ENCODE data around the gene PSMD2.

Gene PSMD2

DNA sequence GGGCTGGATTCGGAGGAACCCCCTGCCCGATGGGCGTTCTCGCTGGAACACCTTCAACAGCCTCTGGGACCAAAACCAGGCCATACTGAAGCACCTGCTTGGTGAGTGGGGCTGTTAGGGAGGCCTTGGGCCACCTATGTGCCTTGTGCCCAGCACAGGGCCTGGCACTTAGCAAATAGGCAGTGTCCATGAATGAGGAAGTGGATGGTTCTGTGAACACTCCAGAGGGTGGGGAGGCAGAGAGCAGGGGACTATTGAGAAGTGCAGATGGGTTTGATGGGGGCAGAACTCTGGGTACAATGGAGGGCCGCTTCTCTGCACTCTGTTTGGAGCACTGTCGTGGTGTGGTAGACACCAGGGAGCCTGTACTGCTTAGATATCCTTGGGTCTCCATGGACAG, 21.7 kb upstream of the PSMD2 start:
- no peak for DNase-seq (ENCODE audit: low read depth in 3 of 3)

DNA sequence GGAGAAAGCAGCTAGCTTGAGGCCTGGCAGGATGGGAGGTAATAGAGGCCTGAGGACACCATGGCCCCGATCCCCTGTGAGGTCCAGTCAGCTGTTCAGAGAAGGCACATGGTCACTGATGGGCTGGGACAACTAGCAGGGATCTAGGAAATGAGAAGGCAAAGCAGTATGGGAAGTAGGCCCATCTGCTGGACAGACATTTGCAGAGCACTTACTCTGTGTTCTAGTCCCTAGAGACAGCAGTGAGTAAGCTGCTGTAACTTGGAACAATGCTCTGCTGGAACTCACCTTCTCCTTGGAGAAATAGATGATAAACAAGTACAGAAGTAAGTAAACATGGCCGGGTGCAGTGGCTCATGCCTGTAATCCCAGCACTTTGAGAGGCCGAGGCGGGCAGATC, 16.1 kb upstream of the PSMD2 start:
- no peak for DNase-seq (ENCODE audit: low read depth in 3 of 3)

DNA sequence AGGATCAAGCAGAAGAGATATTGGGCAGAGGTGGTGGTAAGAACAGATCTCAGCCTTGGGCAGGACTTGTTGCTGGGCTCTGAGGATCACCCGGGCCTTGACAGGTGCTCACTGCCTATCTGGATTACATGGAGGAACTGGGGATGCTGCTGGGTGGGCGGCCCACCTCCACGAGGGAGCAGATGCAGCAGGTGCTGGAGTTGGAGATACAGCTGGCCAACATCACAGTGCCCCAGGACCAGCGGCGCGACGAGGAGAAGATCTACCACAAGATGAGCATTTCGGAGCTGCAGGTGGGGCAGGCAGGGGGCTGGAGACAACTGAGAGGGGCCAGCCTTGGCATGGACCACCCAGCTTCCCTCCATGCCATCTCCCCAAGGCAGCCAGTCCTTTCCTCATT, 15.4 kb upstream of the PSMD2 start:
- no peak for DNase-seq (ENCODE audit: low read depth in 3 of 3)

DNA sequence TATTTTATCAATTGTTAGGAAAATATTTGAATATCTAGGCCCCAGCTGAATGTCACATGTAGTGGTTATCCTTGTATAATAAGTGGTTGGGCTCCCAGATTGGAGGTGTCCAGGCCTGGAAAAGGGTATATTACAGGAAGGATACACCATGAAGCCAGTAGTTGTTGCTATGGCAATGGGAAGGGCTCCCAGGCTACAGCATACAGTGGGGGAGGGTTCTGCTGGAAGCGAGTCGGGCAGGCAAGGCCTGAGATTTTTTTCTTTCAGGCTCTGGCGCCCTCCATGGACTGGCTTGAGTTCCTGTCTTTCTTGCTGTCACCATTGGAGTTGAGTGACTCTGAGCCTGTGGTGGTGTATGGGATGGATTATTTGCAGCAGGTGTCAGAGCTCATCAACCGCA, 14.3 kb upstream of the PSMD2 start:
- DNase-seq (ENCODE audit: low read depth in 3 of 3), result no peak

DNA sequence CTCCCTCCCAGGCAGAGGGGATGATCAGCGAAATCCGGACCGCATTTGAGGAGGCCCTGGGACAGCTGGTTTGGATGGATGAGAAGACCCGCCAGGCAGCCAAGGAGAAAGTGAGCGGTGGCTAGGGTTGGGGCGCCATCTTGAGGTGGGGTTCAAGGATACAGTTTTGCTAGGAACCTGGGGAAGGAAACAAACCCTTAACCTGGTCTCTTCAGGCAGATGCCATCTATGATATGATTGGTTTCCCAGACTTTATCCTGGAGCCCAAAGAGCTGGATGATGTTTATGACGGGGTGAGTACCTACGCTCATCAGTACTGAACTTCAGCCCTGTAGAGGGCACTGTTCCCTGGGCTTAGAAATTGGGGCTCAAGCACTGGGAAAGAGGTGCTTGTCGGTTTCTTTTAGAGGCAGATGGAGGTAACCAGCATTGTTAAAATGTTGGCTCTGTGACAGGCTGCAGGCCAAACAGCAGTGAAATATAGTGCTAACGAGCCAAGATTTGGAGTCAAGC, 9.6 kb upstream of the PSMD2 start:
- peak; percentile 43 to 64 (median 48) for DNase-seq (ENCODE audit: low read depth in 3 of 3)

DNA sequence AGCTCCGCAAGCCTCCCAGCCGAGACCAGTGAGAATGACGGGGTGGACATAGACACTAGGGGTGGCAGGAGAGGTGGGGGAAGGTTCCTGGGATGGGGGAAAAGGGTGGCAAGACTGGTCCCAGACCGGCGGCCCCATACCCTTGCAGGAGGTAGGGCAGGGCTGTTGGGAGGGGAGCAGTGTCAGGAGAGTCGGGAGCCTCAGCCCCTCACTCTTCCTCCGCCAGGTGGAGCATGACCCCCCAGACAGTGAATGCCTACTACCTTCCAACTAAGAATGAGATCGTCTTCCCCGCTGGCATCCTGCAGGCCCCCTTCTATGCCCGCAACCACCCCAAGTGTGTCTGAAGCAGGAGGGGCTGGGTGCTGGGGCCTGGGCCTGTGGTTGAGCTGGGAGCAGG, 8.7 kb upstream of the PSMD2 start:
- no peak for DNase-seq (ENCODE audit: low read depth in 3 of 3)

DNA sequence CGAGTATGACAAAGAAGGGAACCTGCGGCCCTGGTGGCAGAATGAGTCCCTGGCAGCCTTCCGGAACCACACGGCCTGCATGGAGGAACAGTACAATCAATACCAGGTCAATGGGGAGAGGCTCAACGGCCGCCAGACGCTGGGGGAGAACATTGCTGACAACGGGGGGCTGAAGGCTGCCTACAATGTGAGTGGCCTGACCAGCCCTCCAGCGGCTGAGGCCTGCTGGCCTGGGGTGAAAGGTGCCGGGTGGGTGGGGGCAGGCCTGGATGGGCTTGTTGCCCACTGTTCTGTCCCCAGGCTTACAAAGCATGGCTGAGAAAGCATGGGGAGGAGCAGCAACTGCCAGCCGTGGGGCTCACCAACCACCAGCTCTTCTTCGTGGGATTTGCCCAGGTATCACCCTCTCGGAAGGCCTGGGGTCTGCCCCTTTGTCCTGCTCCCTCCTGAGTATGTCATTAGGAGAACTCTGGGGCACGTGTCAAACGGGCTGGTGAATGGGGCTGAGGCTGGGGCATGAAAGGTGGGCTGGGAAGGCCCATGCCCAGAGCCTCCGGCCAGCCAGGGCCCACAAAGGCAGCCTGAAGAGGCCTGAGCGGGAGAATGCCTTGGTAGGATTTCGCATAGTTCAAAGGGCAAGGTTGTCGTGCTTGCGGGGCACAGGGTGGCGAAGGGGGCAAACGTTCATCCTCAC, 7.8 kb upstream of the PSMD2 start:
- no peak for DNase-seq (ENCODE audit: low read depth in 3 of 3)

DNA sequence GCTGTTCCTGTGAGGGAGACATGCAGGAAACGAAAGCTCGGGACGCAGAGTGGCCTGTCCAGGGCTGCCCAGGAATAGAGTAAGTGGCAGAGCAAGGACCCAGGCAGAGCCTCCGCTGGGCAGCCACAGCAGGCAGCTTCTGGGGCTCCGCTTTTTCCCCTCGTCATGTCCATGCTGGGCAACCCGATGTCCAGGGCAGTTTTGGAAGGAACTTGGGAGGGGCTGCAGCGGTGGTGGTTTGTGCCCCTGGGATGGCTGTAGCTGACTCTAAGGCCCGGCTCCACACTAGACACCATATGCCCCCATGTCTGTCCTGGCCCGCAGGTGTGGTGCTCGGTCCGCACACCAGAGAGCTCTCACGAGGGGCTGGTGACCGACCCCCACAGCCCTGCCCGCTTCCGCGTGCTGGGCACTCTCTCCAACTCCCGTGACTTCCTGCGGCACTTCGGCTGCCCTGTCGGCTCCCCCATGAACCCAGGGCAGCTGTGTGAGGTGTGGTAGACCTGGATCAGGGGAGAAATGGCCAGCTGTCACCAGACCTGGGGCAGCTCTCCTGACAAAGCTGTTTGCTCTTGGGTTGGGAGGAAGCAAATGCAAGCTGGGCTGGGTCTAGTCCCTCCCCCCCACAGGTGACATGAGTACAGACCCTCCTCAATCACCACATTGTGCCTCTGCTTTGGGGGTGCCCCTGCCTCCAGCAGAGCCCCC, 7.1 kb upstream of the PSMD2 start:
- no peak for DNase-seq (ENCODE audit: low read depth in 3 of 3)

DNA sequence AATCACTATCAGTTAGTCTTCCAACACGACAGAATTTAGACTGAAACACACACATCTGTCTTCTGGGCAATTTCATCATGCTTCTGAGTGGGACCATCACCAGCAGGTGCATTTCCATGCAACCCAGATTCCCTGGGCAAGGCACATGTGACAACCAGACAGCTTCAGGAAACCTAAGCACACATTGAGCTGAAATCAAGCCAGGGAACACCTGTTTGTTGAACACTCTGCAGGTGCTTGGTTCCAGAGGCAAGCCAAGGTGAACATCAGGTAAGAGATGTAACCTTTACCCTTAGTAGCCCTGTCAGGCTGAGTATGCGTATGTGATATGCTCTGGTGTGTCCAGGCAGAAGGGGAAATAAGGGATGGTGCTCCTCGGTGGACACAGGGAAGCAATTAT, 3.3 kb upstream of the PSMD2 start:
- DNase-seq (ENCODE audit: low read depth in 3 of 3), result no peak

DNA sequence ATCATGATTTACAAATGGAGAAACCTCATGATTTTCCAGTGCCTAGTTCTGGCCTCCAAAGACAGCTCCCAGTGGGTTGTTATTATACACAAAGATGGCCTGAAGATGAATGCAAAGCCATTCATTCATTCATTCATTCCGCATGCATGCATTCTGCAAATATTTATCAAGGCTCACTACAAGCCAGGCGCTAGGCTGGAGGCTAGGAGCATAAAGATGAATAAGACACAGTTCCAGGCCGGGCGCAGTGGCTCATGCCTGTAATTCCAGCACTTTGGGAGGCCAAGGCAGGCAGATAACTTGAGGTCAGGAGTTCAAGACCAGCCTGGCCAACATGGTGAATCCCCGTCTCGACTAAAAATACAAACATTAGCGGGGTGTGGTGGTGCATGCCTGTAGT, 2.4 kb upstream of the PSMD2 start:
- DNase-seq (ENCODE audit: low read depth in 3 of 3), result no peak

DNA sequence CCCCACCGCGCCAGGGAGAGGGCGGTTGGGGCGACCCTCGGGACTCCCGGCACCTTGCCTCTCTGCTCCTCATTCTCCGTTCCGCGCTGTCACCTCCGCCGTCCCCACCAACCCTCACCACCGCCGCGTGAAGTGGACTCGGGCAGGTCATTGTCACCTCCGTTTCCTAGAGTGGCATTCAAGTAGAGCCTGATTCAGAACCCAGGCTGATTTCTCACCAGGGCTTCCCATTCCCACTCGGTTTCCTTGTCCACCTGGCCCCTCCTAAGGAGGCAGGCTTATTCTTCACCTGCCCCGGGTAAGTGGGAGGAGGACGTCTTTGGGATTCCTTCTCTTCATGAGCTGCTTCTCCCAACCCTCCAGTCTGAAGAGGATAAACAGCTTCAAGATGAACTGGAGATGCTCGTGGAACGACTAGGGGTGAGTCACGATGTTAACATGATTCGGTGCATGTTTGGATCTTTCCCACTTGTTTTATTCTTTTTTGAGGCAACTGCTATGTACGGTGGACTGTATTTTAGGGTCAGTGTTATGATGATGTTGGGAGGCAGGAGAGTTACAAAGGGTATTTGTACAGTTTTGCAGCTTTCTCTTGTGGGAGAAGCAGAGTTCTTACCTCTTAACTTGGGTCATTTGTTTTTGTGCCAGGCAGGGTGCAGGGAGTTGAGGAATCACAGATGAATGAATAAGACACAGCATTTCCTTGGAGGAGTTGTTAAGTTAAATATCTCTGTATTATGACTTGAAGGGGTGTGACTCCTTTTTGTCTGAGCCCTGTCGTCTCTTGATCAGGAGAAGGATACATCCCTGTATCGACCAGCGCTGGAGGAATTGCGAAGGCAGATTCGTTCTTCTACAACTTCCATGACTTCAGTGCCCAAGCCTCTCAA, 692 bp downstream of the PSMD2 start:
- DNase-seq (ENCODE audit: low read depth in 3 of 3), result no peak

DNA sequence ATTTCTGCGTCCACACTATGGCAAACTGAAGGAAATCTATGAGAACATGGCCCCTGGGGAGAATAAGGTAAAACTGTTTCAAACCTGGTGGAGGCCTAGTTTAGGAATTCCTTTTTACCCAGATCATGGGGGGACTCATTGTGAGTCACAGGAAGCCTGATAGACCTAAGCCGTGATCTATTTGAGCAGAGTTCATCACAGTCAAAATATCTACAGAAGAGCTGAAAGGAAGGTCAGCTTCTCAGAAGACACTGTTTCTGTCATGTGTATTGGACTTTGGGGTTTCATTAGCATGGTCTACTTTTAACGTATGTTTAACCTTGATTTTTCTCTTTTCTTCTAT, 1.3 kb downstream of the PSMD2 start:
- no peak for DNase-seq (ENCODE audit: low read depth in 3 of 3)

DNA sequence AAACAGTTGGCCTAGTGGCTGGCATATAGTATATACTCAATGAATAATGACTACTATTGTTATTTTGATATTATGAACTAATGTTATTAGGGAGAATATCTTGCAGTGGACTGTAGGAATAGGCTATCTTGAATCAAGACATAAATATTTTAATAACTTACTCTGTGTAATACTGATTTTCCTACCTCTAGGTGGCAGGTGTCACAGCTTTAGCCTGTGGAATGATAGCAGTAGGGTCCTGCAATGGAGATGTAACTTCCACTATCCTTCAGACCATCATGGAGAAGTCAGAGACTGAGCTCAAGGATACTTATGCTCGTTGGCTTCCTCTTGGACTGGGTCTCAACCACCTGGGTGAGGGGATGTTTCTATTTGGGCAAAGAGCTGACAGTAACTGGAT, 6.5 kb downstream of the PSMD2 start:
- DNase-seq (ENCODE audit: low read depth in 3 of 3), result no peak

DNA sequence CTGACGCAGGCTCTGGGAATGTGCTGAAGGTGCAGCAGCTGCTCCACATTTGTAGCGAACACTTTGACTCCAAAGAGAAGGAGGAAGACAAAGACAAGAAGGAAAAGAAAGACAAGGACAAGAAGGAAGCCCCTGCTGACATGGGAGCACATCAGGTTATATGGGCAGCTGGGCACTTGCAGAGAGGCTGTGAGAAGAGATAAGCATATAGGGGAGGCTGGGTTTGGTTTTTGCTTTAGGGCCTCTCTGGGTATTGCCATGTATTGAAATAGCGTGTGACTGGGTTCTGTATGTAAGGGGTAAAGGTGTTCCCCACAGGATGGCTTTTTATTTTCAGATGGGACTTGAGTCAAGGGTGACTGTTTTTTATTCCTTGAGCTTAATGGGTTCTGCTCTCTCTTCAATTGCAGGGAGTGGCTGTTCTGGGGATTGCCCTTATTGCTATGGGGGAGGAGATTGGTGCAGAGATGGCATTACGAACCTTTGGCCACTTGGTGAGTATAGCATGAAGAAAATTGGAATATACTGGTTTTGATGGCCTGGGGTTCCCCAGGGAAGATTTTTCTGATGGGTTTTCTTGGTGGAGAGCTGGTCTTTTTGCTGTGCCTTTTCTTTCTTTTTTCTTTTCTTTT, 7.4 kb downstream of the PSMD2 start:
- no peak for DNase-seq (ENCODE audit: low read depth in 3 of 3)

DNA sequence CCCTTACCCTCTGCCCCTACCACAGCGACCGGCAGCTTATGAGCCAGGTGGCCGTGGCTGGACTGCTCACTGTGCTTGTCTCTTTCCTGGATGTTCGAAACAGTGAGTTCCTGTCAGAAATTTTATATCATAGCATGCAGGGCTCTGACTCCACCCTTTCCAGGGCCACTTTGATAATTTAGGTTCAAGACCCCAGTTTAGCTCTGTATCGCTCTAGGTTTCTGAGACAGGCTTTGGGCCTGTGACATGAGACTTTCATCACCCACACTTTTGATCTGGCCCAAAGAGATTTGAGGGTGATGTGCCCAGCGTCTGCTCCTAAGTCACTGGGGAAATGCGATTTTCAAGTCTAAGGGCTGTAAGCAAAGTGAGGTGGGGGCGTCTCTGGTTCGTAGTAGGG, 8.9 kb downstream of the PSMD2 start:
- DNase-seq (ENCODE audit: low read depth in 3 of 3), result no peak

DNA sequence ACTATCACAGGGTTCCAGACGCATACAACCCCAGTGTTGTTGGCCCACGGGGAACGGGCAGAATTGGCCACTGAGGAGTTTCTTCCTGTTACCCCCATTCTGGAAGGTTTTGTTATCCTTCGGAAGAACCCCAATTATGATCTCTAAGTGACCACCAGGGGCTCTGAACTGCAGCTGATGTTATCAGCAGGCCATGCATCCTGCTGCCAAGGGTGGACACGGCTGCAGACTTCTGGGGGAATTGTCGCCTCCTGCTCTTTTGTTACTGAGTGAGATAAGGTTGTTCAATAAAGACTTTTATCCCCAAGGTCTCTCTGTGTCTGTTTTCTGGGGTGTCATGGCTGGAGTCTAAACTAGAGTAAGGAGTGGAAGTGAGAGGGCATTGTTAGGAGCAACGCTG, 9.7 kb downstream of the PSMD2 start:
- DNase-seq (ENCODE audit: low read depth in 3 of 3), result no peak

DNA sequence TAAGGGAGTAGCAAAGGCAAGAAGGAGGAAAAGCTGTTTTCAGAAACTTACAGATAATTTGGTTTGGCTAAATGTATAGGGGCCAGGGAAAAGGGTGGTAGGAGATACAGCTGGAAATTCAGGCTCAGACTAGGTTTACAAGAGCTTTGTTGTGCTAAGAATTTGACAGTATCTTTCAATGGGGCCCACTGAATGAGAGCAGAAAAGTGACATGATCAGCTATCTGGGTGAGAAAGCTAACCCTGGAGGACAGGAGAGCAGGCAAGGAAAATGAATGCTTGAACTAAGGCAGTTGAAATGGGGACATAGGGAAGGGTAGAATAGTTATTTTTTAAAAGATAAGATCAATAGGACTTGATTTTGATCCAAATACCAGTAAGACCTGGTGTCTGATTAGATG, 12.6 kb downstream of the PSMD2 start:
- no peak for DNase-seq (ENCODE audit: low read depth in 3 of 3)

DNA sequence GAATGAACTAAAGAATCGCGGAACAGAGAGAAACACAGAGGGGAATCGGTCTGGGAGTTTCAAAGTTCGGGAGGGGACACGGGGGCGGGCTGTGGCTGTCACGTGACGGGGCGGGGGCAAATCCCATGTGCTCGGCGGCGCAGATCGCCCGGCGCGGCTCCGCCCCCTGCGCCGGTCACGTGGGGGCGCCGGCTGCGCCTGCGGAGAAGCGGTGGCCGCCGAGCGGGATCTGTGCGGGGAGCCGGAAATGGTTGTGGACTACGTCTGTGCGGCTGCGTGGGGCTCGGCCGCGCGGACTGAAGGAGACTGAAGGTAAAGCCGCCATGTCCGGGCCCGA, 15.3 kb downstream of the PSMD2 start, which contains the start of gene EIF4G1:
TSS of gene EIF4G1 (plus strand) at position 244 of the 337 bp plus-strand sequence. CDS start 1,191 bp downstream, outside the sequence.
- peak; percentile 82 to 95 (median 84) for DNase-seq (ENCODE audit: low read depth in 3 of 3)

DNA sequence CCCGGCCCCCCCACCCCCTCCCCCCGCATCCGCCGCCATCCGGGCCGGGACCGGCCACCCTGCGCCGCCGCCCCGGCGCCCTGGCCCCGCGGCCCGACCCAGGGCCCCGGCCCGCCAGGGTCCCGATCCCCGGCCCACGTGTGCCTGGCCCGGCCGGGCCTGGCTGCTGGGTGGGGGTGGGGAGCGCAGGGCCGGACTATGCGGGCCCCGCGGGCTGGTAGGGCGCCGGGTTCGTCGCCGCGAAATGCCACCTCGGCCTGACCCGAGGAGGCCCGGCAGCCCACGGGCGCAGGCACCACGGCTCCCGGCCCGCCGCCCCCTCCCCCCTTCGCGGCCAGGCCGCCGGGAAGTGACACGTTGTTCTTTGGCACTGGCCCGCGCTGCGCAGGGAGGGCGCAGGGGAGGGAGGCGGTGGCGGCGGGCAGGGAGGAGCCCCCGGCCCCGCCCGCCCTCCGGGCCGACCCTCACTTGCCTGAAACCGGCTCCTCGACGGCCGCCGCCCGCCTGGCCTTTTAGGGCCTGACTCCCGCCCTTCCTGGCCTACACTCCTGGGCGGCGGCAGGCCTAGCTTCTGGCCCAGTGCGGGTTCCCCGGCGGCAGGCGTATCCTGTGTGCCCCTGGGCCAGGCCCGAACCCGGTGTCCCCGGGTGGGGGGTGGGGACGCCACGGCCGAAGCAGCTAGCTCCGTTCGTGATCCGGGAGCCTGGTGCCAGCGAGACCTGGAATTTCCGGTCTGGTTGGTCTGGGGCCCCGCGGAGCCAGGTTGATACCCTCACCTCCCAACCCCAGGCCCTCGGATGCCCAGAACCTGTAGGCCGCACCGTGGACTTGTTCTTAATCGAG, 15.9 kb downstream of the PSMD2 start:
- peak in 2 of 3 donors; percentile 31 to 40 for DNase-seq (ENCODE audit: low read depth in 3 of 3)

DNA sequence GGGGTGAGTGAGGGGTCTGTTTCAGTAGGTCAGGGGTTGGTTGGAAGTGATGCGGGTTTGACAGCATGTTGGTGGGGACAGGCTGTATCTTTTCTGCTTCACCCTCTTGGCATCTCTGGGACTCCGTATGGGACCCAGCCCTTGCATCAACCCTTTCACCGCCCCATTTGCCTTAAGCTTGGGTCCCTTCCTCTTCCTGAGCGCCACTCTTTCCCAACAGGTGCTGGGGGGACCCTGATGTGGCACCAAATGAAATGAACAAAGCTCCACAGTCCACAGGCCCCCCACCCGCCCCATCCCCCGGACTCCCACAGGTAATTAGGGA, 16.5 kb downstream of the PSMD2 start:
- DNase-seq (ENCODE audit: low read depth in 3 of 3), result no peak

Data from stimulated activated CD4-positive, alpha-beta T cell treated with anti-CD3 and anti-CD28 coated beads, TNF-alpha, amount 100 ng/mL, for 48 hours (primary cell).